Activated CD8-positive, alpha-beta memory T cell treated with anti-CD3 and anti-CD28 coated beads, Interleukin-2, amount 50 U/mL, for 48 hours (primary cell): ENCODE data around the gene RRP9.
A peak's percentile ranks its signal among the peaks of the same experiment; 100 is the strongest.

Experiments used
- DNase-seq: peaks from one replicate; pipeline ENCODE4 v3.0.0-alpha.2; 2020

RRP9 gene

GRCh38 chr3:51970606-51971300, 29.0 kb upstream of the RRP9 start:
- DNase-seq: no peak

- DNase-seq: no peak
These were observed 28.1 kb upstream of the RRP9 start for GRCh38 chr3:51969841-51970240.

- DNase-seq: no peak
These were observed 27.4 kb upstream of the RRP9 start for GRCh38 chr3:51968883-51969678.

- DNase-seq: no peak
These were observed 26.6 kb upstream of the RRP9 start for GRCh38 chr3:51968170-51968775.

- no peak for DNase-seq
These were observed 25.9 kb upstream of the RRP9 start, which contains the start of gene PCBP4 for GRCh38 chr3:51967384-51968169. Gene PCBP4, minus strand, starts transcription at chr3:51967454. Its CDS starts 6,214 bp downstream, at chr3:51961240.

- no peak for DNase-seq
These were observed 25.2 kb upstream of the RRP9 start for GRCh38 chr3:51966922-51967383.

- no peak for DNase-seq
These were observed 24.8 kb upstream of the RRP9 start for GRCh38 chr3:51966486-51966885.

- DNase-seq: no peak
These were observed 24.3 kb upstream of the RRP9 start for GRCh38 chr3:51966016-51966415.

- DNase-seq: no peak
These were observed 22.8 kb upstream of the RRP9 start for GRCh38 chr3:51964521-51964920.

GRCh38 chr3:51963951-51964451, 22.3 kb upstream of the RRP9 start:
- no peak for DNase-seq

- no peak for DNase-seq
These were observed 21.3 kb upstream of the RRP9 start for GRCh38 chr3:51962854-51963530.

GRCh38 chr3:51961602-51962569, 20.2 kb upstream of the RRP9 start:
- no peak for DNase-seq

- DNase-seq: no peak
These were observed 19.3 kb upstream of the RRP9 start for GRCh38 chr3:51961011-51961410.

- DNase-seq: no peak
These were observed 18.7 kb upstream of the RRP9 start for GRCh38 chr3:51960386-51960785.

GRCh38 chr3:51959651-51960050, 17.9 kb upstream of the RRP9 start:
- no peak for DNase-seq

- no peak for DNase-seq
These were observed 17.2 kb upstream of the RRP9 start for GRCh38 chr3:51958603-51959521.

GRCh38 chr3:51957520-51958205, 16.0 kb upstream of the RRP9 start:
- DNase-seq: no peak

- peak; percentile 76 for DNase-seq
These were observed 14.4 kb upstream of the RRP9 start for GRCh38 chr3:51955893-51956770.
